PC-3 (cell line): Measurements from ENCODE around the gene PGBD5.

Experiments used
- CTCF ChIP-seq: fragments of 300-600 bp; sonication (generic); conservative IDR thresholded peaks from 2 replicates; pipeline ENCODE4 v1.5.1; 2017; ENCODE audit warnings: antibody characterized with exemption, low read depth, mild to moderate bottlenecking, low read length
- EZH2phosphoT487 ChIP-seq: fragments of 300-600 bp; sonication (generic); IDR thresholded peaks from 2 replicates; pipeline ENCODE4 v1.6.1; 2018; ENCODE audit warnings: mild to moderate bottlenecking, antibody characterized with exemption, low read length, borderline replicate concordance

DNA sequence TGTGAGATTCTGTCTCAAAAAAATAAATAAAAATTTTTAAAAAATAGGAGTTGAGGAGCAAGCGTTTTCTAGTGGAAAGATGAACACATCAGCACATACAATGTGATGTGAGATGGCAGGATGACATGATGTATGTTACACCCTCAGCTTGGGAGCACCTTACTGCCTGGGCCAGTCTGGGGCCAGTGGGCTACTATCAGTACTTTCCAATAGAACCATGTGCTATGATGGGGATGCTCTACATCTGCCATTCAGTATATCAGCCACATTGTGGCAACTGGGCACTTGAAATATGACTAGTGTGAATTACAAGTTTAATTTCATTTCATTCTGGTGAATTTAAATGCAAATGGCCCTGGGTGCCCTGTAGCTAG is 156.0 kb downstream of the PGBD5 start:
- TF ChIP-seq CTCF (no peak), EZH2phosphoT487 (no peak)
